NCI-H82 treated with DMSO at 0.1 percent for 48 hours (cell line): ENCODE measurements around the gene ADAM22.

ENCODE experiments used
- DNase-seq: peaks from one replicate; lab custom pipeline; 2025; ENCODE audit not compliant: unreplicated experiment; lab: John Stamatoyannopoulos, UW

ADAM22 gene

DNA sequence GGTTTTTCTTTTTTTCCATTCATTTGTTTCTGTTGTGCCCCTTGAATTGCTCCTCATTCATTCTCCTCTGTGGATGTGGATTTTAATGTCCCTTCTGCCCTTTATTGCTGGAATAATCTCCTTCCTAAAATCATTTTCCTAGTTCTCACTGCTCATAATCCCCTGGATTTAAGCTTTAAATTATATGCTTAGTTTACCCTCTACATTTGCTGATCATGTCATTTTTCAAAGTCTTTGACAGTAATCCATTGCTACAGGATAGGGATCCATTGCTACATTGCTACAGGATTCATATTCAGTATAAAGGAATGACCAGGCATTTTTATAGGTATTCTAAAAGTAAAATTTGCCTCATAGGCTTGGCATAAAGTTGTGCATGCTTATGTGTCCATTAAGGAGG lies 14.3 kb downstream of the ADAM22 start:
- DNase-seq: peak; percentile 47

GRCh38 chr7:87959336-87959735 lies 25.3 kb downstream of the ADAM22 start:
- DNase-seq: no peak

DNA sequence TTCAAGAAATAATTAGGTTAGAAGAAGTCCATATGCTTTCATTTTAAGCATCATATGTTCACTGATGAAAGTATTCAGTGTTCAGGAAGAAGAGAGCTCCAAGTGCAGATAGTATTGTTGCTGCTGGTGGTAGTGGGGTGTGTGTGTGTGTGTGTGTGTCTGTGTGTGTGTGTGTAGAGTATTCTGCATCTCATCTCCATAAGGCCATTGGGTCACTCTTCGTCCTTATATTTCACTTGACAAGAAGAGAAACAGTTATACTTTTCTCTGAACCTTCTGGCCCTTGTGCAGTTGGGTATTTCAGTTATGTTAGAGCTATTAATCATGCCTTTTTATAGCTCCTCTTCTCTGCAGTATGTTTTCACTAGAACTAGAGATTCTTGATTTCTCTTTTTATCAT lies 26.2 kb downstream of the ADAM22 start:
- no peak for DNase-seq

- no peak for DNase-seq
Observed at GRCh38 chr7:87961754-87962153, 27.7 kb downstream of the ADAM22 start.

GRCh38 chr7:87966271-87966670 lies 32.2 kb downstream of the ADAM22 start:
- no peak for DNase-seq

DNA sequence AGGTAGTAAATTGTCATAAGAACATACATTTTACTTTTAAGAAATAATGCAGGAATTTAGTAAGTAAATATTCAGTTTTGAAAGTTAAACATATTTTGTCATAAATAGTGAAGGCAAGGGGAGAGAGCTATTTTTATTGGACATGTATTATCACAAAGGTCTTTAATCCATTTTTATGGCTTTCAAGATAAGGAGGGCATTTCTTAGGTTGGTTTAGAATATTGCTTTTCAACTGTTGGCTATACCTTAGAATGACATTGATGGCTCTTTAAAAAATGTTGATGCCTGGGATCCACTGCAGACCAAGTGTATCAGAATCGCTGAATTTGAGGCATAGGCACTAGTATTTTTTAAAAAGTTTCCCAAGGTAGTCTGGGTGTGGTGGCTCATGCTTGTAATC lies 34.0 kb downstream of the ADAM22 start:
- DNase-seq: no peak

DNA sequence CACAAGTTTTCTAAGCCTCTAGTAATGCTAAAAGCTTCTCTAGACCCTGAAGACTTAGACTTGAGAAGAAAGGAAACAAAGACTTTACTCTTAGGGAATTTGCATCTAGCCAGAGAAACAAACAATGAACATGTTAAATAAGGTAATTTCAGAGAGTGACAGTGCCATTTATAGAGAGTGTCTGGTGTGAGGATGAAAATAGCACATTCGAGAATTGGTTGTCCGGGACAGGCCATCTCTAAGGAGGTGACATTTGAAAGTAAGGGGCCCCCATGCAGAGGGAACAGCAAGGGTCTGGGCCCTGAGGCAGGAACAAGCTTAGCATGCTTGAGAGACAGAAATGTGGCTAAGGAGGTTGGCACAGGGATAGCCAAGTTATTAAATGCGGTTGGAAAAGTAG lies 48.1 kb downstream of the ADAM22 start:
- DNase-seq: no peak

DNA sequence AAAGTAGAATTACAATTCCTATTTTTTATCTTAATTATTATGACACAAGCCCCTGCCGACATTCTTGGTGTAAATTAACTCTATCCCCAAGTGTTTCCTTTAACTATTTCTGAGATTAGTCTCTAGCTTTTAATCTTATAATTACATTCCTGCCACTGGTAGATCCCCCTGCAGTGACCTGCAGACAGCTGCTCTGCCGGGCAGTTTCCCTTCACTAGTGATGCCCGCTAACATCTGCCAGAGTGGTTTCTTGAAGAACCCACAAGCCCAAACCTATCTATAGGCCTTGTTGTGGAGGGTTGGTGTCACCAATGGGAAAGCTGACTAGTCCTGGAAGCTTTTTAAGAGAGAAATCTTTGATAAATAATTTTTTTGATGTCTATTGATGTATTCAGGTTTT lies 50.0 kb downstream of the ADAM22 start:
- peak; percentile 32 for DNase-seq

DNA sequence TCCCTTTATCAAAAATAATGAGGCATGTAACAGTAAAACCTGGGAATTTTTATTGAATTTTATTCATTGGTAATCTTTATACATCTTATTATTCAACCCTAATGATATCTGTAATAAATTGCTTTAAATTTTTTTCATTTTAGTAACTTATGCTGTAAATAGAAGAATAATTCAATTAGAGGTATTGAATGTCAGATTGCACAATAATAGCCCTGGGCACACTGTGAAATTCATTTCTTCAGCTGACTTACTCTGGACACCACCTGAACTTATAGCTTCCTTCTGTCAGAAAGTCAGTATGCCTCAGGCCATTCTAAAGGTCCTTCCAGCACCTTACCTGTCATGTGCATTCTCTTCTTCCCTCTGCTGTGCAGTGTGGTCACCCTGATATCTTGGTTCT lies 59.2 kb downstream of the ADAM22 start:
- no peak for DNase-seq

DNA sequence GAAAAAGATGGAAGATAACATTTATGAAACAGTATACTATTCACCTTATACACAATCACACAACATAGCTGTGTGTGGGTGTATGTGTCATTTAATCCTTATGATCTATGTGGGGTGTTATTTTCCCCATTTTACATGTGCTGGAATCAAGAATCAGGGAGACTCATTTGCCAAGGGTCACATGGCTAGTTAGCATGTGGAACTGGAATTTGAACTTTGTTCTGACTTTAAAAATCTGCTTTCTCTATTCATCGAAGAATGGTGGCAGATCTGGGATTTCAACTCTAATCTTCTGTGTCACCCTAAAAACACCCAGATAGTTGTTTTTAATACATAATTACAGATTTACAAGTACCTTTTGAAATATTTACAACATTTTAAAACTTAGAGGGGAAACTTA lies 65.2 kb downstream of the ADAM22 start:
- no peak for DNase-seq

GRCh38 chr7:88001744-88002530 lies 67.9 kb downstream of the ADAM22 start:
- no peak for DNase-seq

- DNase-seq: no peak
Observed at GRCh38 chr7:88002617-88003016, 68.6 kb downstream of the ADAM22 start.

DNA sequence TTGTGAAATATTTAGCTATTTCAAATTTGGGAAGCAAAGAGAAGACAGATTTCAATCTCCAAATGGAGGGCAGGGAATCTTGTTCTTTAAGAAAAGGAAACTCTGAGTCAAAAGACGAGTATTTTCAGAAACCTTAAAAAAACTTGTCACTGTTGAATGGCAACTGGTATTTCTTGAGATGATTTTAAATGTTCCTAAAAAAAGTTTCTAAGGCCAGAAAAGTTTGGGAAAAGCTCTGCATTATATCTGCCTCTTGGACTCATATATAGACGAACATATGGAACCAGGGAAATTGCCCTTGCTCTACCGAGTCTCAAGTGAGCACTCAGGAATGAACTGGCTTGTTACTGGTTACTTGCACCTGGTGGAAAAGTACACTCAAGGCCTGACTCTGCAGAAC lies 69.5 kb downstream of the ADAM22 start:
- DNase-seq: no peak

- DNase-seq: no peak
Observed at GRCh38 chr7:88005191-88005590, 71.1 kb downstream of the ADAM22 start.

- DNase-seq: no peak
Observed at GRCh38 chr7:88009651-88010050, 75.6 kb downstream of the ADAM22 start.

GRCh38 chr7:88012086-88012485 lies 78.0 kb downstream of the ADAM22 start:
- no peak for DNase-seq

- DNase-seq: no peak
Observed at GRCh38 chr7:88013981-88014380, 79.9 kb downstream of the ADAM22 start.

DNA sequence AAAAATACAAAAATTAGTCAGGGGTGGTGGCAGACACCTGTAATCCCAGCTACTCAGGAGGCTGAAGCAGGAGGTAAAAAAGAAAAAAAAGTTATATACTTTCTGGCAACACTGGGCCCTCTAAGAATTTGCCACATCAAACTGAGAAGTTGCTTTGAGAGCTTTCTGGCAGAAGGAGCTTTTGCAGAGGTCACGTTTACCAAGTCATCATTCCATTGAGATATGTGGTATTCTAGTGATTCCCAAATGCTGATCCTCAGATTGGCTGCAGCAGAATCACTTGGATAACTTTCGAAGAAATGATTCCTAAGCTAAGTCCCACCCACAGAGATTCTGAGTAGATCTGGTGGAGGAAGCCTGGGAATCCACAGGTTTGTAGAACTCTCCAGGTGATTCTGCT lies 80.5 kb downstream of the ADAM22 start:
- DNase-seq: no peak

GRCh38 chr7:88015309-88015708 lies 81.3 kb downstream of the ADAM22 start:
- DNase-seq: no peak

GRCh38 chr7:88018501-88018900 lies 84.5 kb downstream of the ADAM22 start:
- DNase-seq: no peak

- DNase-seq: no peak
Observed at GRCh38 chr7:88020953-88021665, 87.1 kb downstream of the ADAM22 start.

DNA sequence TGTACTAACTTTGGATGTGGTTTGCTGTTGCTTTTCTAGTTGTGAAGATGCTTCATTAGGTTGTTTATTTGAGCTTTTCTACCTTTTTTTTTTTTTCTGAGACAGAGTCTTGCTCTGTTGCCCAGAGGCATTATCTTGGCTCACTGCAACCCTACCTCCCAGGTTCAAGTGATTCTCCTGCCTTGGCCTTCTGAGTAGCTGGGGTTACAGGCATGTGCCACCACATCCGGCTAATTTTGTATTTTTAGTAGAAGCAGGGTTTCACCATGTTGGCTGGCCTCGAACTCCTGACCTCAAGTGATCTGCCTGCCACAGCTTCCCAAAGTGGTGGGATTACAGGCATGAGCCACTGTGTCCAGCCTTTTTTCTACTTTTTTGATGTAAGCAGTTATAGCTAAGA lies 93.7 kb downstream of the ADAM22 start:
- no peak for DNase-seq
